Adrenal gland (tissue), 5 donors: Measurements from ENCODE around the gene HOXA10.

Experiments
- CTCF ChIP-seq, 6 experiments: fragments of 450-650 bp in 4 of 6; fragments of 200-600 bp in 2 of 6; sonication (generic) in 1 of 6; IDR thresholded peaks; 1 replicate in 5 of 6; 2 replicates in 1 of 6; pipeline versions ENCODE4 v1.5.1 to v1.8.0; 2016 to 2021; ENCODE audit warnings: antibody characterized with exemption in 6 of 6, mild to moderate bottlenecking in 2 of 6, moderate library complexity in 1 of 6
- POLR2A ChIP-seq, 2 donors: fragments of 450-650 bp; IDR thresholded peaks; one replicate each; pipeline ENCODE4 v1.6.1; 2017; ENCODE audit warnings: antibody characterized with exemption in 2 of 2, mild to moderate bottlenecking in 2 of 2, moderate library complexity in 1 of 2
- donor health status: DM: no; HTN: no; CAD: no.

- TF ChIP-seq CTCF (IDR thresholded peaks at IDR 0.05) (no peak), POLR2A (IDR thresholded peaks at IDR 0.05) (no peak)
These were observed 34.6 kb downstream of the HOXA10 start for GRCh38 chr7:27139334-27140125.
